ENCODE measurements around the gene BRCC3.
"Not testable (repeated sequence)": the region's sequence is repeated elsewhere in the genome, so short reads cannot be mapped to it uniquely, and the experiment has no call there.

BRCC3 gene

GRCh38 chrX:155148166-155148565 is 76.9 kb downstream of the BRCC3 start:
- not testable (repeated sequence) for DNase-seq

GRCh38 chrX:155148724-155149537 is 77.6 kb downstream of the BRCC3 start:
- DNase-seq = no peak

- no peak for DNase-seq
These were observed 98.6 kb downstream of the BRCC3 start for GRCh38 chrX:155169881-155170280.
